ENCODE data around the gene SRL.
"Not testable (repeated sequence)": the region's sequence is repeated elsewhere in the genome, so short reads cannot be mapped to it uniquely, and the experiment has no call there.

SRL gene

GRCh38 chr16:4220358-4220757 lies 21.5 kb downstream of the SRL start:
- no peak for DNase-seq

- no peak for DNase-seq
Observed at GRCh38 chr16:4218202-4218601, 23.7 kb downstream of the SRL start.

GRCh38 chr16:4217204-4218131 lies 24.4 kb downstream of the SRL start:
- no peak for DNase-seq

- DNase-seq: no peak
Observed at GRCh38 chr16:4216596-4216995, 25.3 kb downstream of the SRL start.

- no peak for DNase-seq
Observed at GRCh38 chr16:4215106-4215505, 26.8 kb downstream of the SRL start.

GRCh38 chr16:4214215-4214621 lies 27.7 kb downstream of the SRL start:
- no peak for DNase-seq

DNA sequence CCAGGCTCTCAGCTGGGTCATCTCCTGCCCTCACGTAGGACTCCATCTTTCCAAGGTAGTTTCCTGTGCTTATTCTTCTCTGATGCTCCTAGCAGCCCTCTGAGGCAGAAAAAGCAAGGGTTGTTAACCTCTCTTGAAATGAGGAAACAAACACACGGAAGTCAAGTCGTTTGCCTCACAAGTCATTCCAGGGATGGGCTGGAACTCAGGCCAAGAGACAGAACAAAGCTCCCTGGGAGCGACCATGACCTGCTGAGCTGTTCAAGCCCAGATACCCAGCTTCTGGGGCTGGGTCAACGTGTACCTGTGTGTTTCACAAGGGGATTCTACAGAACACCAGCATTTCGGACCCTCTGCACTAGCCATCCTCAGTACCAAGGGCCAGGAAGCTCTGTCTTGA lies 28.1 kb downstream of the SRL start:
- DNase-seq: no peak

DNA sequence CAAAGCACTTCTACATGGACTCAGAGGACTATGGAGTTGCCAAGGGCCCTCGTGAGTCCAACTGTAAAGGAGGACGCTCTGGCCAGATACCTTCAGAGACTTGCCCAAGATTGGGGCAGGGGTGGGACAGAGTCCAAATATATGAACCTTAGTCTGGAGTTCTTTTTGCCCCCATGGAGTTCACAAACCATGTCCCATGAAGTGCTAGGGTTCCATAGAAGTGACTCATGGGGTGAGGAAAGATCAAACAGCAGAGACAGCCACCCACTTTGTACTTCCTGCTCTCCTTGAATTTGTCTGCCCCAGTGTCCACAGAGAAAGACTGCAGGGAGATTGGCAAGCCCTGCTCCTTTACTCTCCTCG lies 29.0 kb downstream of the SRL start:
- DNase-seq: no peak

DNA sequence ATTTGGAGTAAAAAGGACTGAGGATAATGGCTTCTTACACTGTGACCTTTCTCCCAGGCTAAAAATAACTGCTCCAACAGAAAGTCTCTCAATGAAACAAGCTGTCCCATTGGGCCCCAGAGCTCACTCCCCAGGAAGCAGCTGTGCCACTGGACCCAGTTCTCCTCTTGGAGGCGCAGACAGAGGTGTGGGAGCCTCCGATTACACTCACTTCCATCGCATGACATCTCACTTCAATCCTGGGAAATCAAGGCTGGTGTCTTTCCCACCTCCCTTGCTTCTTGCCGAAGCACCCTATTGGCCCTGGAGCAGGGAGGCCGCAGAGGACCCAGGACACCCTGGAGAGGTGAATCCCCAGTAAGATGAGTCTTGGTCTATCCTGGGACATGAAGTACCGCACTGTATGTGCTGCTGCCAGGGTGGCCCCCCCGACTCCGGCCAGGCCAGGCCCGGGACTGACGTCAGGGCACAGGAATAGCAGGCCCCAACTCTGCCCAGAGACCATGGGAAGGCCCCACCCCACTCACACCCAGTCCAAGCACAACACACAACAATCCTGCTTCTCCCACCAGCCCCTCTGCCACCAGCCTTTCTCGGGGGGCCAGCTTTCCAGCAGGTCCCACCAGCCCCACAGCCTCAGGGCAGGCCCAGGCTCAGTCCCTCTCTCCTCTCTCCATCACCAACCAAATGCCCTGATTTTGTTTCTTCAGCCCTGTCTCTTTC lies 29.5 kb downstream of the SRL start:
- no peak for DNase-seq

DNA sequence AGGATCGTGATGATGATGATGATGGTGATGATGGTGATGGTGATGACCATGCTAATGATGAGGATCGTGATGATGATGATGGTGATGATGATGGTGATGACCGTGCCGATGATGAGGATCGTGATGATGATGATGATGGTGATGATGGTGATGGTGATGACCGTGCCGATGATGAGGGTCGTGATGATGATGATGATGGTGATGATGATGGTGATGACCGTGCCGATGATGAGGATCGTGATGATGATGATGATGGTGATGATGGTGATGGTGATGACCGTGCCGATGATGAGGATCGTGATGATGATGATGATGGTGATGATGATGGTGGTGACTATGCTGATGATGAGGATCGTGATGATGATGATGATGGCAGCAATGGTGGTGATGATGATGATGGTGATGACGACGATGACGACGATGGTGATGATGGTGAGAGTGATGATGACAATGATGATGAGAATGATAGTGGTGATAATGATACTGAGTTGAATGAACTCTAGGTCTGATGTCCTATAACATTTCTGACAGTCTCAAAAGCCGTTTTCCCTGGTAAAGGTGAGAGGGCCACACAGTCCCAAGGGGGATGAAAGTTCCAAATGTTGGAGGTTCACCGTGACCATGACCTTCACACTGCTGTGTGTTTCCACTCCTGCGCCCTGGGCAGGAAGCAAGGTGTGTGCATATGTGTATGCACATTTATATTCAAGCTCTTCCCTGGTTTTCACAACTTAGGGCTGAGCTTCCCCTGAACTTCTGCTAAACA lies 30.3 kb downstream of the SRL start:
- DNase-seq: not testable (repeated sequence)

- no peak for DNase-seq
Observed at GRCh38 chr16:4209666-4210065, 32.2 kb downstream of the SRL start.

- DNase-seq: no peak
Observed at GRCh38 chr16:4208341-4208751, 33.5 kb downstream of the SRL start.

DNA sequence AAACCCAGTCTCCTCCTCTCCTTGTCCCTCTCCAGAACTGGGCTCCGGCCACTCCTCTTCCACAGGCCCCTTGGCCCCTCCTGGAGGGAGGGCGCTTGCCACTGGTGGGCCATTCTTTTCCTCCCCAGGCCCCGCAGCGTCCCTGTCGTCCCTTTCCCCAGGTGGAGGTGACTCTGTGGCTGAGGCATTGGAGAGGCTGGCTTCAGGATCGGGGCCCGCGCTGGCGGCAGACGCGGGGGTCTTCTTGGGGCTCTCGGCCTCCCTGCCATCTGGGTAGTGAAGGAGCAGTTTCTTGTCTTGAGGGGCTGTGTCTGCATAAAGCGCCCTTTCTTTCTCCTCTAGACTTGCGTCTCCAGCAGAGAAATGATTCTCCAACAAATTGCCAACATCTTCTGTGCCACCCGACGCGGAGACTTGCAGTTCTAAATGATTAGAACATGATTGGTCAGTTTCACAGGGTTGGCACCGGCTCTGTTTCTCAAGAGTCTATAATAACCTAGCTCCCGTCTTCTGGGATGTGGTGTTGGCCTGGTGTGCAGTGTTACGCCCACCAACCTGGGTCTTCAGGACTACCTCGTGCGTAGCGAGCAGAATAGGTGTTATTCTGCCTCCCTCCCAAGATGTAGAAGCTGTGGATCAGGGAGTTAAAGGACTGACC lies 34.1 kb downstream of the SRL start:
- no peak for DNase-seq

GRCh38 chr16:4207229-4207628 lies 34.7 kb downstream of the SRL start:
- no peak for DNase-seq

DNA sequence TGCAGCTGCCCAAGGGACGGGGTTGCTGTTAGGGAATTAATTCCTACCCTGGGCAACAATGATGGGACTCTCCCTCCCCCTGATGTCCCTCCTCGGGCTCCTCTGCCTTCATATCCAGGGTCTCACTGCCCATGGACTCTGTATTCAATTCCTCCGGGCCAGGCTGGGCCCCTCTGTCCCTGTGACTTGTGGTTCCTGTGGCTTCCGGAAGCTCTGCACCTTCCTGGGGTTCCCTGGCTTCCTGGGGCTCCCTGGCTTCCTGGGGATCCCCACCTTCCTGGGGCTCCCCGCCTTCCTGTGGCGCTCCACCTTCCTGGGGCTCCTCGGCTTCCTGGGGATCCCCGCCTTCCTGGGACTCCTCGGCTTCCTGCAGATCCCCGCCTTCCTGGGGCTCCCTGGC lies 35.2 kb downstream of the SRL start:
- DNase-seq: no peak

- no peak for DNase-seq
Observed at GRCh38 chr16:4205971-4206370, 35.9 kb downstream of the SRL start.

DNA sequence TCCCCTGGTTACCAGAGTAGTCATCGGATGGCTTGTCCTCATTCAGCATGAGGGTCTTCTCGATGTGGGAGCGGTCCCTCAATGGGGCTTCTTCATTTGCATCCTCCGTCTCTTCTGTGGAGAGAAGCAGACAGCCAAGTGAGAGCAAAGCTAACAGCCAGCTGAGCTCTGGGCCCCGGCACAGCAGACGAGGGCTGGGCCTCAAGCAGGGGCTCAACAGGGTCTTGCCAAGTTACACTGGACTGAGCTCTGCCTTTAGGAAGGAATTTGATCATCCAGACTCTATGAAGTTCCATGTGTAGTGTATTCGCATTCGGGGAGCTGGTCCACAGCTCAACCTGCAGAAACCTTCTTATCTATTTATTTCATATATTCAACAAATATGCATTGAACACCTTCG lies 37.4 kb downstream of the SRL start:
- no peak for DNase-seq

GRCh38 chr16:4203748-4204147 lies 38.1 kb downstream of the SRL start:
- DNase-seq: no peak

DNA sequence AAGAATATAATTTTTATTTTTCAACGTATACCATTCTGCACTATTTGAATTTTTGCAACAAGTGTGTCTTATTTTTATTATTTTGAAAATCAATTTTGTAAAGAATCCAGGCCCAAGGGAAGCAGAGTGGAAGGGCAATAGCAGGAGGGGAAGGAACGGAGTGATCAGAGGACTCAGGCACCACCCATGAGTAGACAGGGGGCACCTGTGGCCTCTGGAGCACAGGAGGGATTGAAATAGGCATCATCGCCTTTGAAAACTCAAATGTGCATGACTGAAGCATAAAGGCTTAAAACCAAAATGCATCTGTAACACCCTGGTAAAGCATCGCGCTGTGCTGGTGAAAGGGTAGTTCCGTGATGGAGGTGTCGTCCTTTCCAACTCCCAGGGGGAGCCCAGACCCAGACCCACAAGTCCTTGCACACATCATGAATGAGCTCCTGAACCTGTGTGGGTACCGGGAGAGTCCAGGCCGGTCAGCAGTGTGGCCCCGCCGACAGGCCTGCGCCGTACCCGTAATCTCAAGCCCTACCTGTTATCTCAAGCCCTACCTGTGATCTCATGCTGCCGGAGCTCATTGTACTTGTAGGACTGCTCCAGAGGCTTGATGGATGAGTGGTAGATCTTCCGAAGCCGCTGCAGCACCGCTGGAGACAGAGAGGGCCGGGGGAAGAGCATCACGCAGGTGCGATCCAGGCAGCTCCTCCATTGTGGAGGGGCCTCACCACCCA lies 39.1 kb downstream of the SRL start:
- DNase-seq: no peak

GRCh38 chr16:4200781-4201137 lies 41.1 kb downstream of the SRL start:
- DNase-seq: no peak

GRCh38 chr16:4200000-4200780 lies 41.7 kb downstream of the SRL start:
- DNase-seq: peak; percentile 83

DNA sequence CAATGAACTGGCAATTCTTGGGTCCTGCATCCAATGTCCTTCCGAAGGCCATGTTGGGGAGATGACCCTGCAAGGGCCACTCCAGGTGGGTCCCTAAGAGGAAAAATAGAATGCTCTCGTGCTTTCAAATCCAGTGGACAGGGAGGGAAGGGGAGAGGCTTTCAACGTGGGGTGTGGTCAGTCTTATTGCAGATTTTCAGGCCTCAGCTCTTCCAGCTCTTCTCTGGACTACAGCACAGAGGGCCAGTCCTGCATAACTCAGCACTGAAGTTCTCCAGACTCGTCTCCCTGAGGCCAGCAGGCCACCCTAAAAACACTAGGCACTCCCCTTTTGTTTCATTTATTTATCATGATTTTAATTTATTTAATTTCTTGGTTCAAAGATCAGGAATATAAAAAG lies 43.1 kb downstream of the SRL start:
- no peak for DNase-seq
